Measurements from ENCODE around the gene XAGE2. TPM values are rescaled to one million over a fixed set of nuclear protein-coding genes. Genes with fewer than 3 reads are reported as not detected.

XAGE2 gene
- polyA plus RNA-seq, 4 donors: 0.24 TPM; not detected in 3

DNA sequence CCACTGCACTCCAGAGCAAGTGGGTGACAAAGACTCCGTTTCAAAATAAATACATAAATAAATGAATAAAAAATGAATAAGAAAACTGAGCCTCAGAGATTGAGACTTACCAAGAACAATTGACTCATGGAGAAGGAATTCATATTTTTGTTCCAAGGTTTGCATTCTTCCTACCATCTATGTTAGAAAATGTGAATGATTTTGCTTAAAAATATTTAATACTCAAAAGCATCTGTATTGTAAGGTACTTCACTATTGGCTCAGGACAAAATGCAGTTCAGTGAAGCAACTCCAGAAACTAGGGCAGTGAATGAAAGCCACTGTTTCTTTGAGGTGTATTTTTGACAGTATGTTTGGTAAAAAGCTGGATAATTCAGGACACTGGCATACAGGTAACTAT lies 54.1 kb downstream of the XAGE2 start:
- DNase-seq (ENCODE audit: low read depth in 4 of 4, low spot score in 3 of 4): no peak

DNA sequence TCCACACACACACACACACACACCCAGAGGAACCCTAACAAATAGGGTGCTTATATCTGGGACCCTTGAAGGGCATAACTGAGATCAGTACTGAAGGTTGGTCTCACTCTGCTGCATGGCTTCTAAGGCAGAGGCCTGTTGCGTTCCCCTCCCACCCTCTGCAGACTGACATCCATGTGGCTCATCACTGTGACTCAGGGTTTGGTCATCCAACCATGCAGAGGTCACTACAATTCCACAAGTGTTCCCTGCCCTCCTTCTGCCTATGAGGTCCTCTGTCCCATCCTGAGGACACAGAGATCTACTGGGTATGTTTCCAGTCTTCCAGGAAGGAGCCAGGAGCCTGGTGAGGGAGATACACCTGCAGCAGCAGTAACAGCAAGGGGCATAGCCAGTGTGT lies 55.8 kb downstream of the XAGE2 start:
- no peak for DNase-seq (ENCODE audit: low read depth in 4 of 4, low spot score in 3 of 4)

Other genes with a start within 250 kb of the XAGE2 start
- gene MAGED4, start 184.1 kb upstream of the XAGE2 start, polyA plus RNA-seq (ENCODE audit: insufficient read length in 4 of 4): 10 to 100 TPM; 34.5 to 56.6 (median 48.8) TPM
- not detected for gene XAGE1A, start 126.8 kb downstream of the XAGE2 start, polyA plus RNA-seq (ENCODE audit: insufficient read length in 4 of 4)
- not detected for gene XAGE1B, start 148.0 kb downstream of the XAGE2 start, polyA plus RNA-seq (ENCODE audit: insufficient read length in 4 of 4)